AG08395 (cell line): ENCODE data around the gene EFNA2.

Source experiments
- DNase-seq: peaks from one replicate; pipeline ENCODE4 v3.0.0; 2012; ENCODE audit warnings: mixed read lengths, low spot score

The EFNA2 gene

GRCh38 chr19:1260749-1261537 lies 24.7 kb upstream of the EFNA2 start:
- DNase-seq: peak; percentile 95

DNA sequence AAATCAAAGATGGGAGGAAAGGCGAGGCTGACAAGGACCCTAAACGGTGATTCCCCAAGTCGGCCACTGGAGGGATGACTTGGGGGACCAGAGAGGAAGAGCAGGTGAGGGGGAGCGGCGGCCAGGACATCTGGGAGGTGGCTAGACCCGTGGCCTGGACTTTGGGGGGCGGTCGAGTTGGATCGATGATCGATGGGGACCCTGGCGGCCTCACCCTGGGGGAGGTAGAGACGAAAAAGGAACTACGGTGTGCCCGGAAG lies 24.2 kb upstream of the EFNA2 start:
- DNase-seq: no peak

- no peak for DNase-seq
Measured at GRCh38 chr19:1261798-1262622, 23.7 kb upstream of the EFNA2 start.

DNA sequence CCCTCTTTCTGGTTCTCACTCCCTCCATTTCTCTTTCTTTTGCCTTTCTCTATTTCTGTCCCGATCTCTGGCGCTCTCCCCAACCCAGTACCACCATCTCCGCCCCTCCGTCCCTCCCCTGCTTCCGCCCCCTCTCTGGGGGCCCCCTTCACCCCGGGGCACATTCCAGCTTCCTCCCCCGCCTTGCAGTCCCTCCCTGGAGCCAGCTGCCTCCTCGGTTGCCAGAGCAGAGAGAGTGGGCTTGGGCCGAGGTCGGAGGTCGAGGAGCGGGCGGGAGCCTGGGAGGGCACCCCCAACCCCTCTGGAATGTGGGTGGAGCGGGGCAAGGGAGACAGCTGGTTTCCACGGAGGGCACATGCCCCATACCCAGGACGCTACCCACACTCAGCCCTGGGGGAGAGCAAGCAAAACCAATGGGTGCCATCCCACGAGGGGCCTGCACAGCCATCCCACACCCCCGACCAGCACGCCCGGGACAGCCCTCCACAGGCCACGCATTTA lies 23.0 kb upstream of the EFNA2 start:
- no peak for DNase-seq

GRCh38 chr19:1263188-1263587 lies 22.5 kb upstream of the EFNA2 start:
- no peak for DNase-seq

- peak; percentile 85 for DNase-seq
Measured at GRCh38 chr19:1264801-1265614, 20.7 kb upstream of the EFNA2 start.

- peak; percentile 79 for DNase-seq
Measured at GRCh38 chr19:1265615-1266128, 20.0 kb upstream of the EFNA2 start.

GRCh38 chr19:1266129-1266915 lies 19.4 kb upstream of the EFNA2 start:
- peak; percentile 90 for DNase-seq

GRCh38 chr19:1266916-1267476 lies 18.7 kb upstream of the EFNA2 start:
- DNase-seq: peak; percentile 56

- DNase-seq: no peak
Measured at GRCh38 chr19:1267477-1268225, 18.0 kb upstream of the EFNA2 start.

DNA sequence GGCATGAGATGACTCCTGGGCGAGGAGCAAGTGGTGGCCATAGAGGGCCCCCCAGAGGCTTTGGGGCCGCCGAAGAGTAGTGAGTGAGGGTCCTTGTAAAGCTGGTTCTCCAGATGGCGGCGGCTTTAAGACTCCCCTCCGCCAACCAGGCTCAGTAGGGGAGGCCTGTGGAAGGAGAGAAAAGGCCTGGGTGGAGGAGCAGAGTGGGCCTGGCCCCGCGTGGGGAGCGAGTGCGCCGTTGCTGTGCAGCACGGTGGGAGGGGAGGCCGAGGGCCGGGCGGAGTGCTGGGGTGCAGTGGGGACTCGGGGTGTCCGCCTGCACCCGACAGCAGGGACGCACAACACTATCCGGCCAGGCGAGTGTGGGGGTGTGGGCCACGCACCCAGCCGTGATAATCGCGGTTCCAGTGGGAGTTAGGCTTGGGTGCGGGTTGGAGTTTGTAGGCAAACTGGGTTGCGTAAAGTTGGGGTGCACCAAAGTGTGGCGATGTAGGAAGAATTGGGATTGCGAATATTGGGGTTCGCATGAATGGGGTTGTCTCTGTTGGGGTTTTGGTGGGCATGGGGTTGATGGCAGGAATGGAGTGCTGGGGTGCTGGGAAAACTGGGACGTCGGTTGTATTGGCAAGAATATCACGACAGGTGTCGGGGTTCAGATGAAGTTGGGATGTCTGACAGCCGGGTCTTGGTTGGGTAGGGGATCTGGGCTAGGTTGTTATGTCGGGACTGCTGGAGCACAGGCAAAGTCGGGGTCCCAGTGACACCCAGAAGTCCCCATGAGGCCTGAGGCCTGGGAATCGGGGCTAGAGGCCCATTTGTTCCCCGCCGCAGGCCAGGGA lies 17.2 kb upstream of the EFNA2 start:
- no peak for DNase-seq

DNA sequence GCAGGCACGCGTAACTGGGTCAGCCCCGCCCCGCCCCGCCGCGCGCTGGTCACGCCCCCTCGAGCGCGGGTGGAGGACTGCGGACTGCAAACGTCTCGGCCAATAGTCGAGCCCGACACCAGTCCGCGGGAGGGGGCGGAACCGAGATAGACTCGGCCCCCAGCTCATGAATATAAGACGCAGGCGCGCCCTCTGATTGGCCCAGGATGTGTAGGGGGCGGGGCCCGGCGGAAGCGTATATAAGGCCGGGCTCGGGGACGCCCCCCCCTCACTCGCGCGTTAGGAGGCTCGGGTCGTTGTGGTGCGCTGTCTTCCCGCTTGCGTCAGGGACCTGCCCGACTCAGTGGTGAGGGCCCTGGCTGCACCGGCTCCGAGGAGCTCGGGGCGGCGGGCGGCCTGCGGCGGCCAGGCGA lies 16.6 kb upstream of the EFNA2 start, which contains the start of gene CIRBP:
CIRBP (plus strand) TSS at position 268 of the 413 bp plus-strand sequence. CDS start 1,602 bp downstream, outside the sequence.
- DNase-seq: peak; percentile 98

DNA sequence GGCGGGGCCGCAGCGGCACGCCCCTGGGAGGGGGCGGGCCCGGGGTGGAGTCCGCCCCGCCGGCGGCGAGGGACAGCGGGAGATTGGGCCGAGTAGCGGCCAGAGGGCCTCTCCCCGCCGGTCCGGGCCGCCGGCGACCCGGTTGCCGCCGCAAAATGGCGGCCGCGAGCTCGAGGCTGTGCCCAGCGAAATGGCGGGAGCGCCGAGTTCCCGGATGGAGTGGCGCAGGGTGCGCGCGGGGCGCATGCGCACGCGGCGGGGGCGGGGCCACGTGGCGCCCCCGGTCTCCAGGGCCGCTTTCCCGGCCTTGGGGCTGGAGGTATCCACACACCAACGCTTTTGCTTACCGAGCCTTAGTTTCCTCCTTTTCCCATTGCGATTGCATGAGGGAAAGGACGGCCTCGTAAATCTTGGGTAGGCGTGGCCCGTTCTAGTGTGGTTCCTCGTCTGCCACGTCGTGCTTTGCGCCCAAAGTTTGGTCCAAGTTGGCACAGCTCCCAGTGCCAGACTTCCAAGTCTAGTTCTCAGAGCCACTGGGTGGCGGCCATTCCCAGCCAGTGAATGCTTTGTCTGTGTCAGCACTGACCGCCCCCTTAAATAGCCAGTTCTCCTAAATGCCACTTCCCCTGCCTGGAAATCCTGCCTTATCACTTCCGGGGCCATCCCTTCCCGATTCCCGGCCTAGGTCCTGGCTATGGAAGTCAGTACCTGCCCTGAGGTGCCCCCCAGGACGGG lies 16.0 kb upstream of the EFNA2 start:
- DNase-seq: peak; percentile 89

- no peak for DNase-seq
Measured at GRCh38 chr19:1270213-1270853, 15.3 kb upstream of the EFNA2 start.

GRCh38 chr19:1270854-1271527 lies 14.7 kb upstream of the EFNA2 start:
- DNase-seq: no peak

DNA sequence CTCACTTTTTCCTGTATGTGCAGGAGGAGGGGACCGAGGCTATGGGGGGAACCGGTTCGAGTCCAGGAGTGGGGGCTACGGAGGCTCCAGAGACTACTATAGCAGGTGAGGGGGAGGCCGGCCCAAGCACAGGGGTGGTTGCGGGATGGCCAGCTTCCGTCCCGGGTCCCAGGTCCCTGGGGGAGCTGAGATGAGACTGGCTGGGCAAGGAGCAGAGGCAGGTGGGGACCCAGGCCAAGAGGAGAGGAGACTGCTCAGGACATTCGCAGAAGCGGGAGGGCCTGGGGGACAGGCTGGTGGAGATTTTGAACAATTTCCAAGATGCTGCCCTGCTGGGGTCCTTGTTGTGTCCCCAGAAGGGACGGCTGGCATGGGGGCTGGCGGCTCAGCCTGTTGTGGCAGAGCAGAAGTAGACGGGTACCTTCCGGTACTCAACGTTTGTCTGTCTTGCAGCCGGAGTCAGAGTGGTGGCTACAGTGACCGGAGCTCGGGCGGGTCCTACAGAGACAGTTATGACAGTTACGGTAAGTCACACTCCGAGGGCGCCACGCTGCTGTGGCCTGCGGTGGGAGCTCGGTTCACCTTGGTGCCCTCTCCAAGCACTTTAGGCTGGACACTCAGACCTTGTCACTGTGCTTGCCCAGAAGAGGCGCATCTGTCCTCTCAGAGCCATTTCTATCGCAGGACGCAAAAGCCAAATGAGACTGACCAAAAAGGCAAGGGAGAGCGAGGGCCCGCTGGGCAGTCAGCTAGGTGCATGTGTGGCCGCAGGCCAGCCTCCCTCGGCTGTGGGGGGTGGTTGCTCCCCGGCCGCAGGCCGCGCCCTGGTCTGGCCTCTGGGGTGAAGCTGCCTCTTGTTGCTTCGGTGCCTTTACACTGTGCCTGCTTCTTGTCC lies 13.9 kb upstream of the EFNA2 start:
- DNase-seq: no peak
